ENCODE measurements around the gene LCNL1.
A peak's percentile ranks its signal among the peaks of the same experiment; 100 is the strongest.

Gene LCNL1

GRCh38 chr9:136972335-136972734 is 10.5 kb upstream of the LCNL1 start:
- no peak overlapping the region for H3K14ac ChIP-seq (ENCODE audit: low read length)
- no peak overlapping the region for H2AFZ ChIP-seq (ENCODE audit: low read length)
- H4K91ac ChIP-seq (ENCODE audit: low read depth, low read length, poor library complexity), result peak overlapping the region; percentile 85
- H3K4ac ChIP-seq (ENCODE audit: low read length), result peak overlapping the region; percentile 23
- H3K9me3 ChIP-seq (replicated peaks in 1 of 2; ENCODE audit: control insufficient read depth in 2 of 2, insufficient read depth in 1 of 2, low read depth in 1 of 2, low read length in 2 of 2), result no peaks in the 10 kb centered on the region
- peaks cover 0 to 3% of the 10 kb centered on the region in 2 donors for H3K4me1 ChIP-seq (ENCODE audit: control insufficient read depth in 2 of 2, insufficient read depth in 1 of 2, low read depth in 1 of 2, low read length in 2 of 2)
- no peak overlapping the region for H3K27ac ChIP-seq (replicated peaks; ENCODE audit: low read length)
- H3K4me3 ChIP-seq (ENCODE audit: low read length in 2 of 2), result no peak overlapping the region
- H3K79me1 ChIP-seq (ENCODE audit: low read depth, low read length), result no peaks in the 10 kb centered on the region
- H2BK15ac ChIP-seq (ENCODE audit: low read length), result peak overlapping the region; percentile 89
- no CpG with 5 or more reads among the region's 11 CpGs for WGBS, 2 donors (ENCODE audit: extremely low coverage in 2 of 2, insufficient read length in 2 of 2, insufficient replicate concordance in 1 of 2)
- peak overlapping the region; percentile 39 for H2BK5ac ChIP-seq (ENCODE audit: low read length)
- peaks cover 0 to 56% (median 6%) of the 10 kb centered on the region in 3 experiments for H3K27me3 ChIP-seq (ENCODE audit: control insufficient read depth in 3 of 3, insufficient read depth in 3 of 3, low read depth in 1 of 3, low read length in 3 of 3)
- no peak overlapping the region for H3K23ac ChIP-seq (ENCODE audit: low read depth, low read length, poor library complexity)
- H2BK12ac ChIP-seq (ENCODE audit: low read length), result no peak overlapping the region
- H3K36me3 ChIP-seq (replicated peaks in 1 of 2; ENCODE audit: control insufficient read depth in 2 of 2, insufficient read depth in 2 of 2, low read length in 2 of 2), result no peaks in the 10 kb centered on the region
- no peak overlapping the region for H3K9ac ChIP-seq (ENCODE audit: low read depth, low read length, poor library complexity)
- H4K8ac ChIP-seq (ENCODE audit: low read depth, low read length), result peak overlapping the region; percentile 17
- H2BK120ac ChIP-seq (ENCODE audit: low read depth, low read length), result no peak overlapping the region
- DNase-seq (ENCODE audit: low spot score), result no peak
- peak overlapping the region; percentile 84 for H2AK5ac ChIP-seq (ENCODE audit: low read depth, low read length)
- H3K18ac ChIP-seq (ENCODE audit: low read length), result peak overlapping the region; percentile 48
- H3K4me2 ChIP-seq (ENCODE audit: insufficient read depth, low read length, poor library complexity, severe bottlenecking), result no peak overlapping the region

GRCh38 chr9:136972743-136973142 is 10.1 kb upstream of the LCNL1 start:
- Histone ChIP-seq H2BK120ac (ENCODE audit: low read depth, low read length) (no peak overlapping the region), H3K9me3 (replicated peaks in 1 of 2; ENCODE audit: control insufficient read depth in 2 of 2, insufficient read depth in 1 of 2, low read depth in 1 of 2, low read length in 2 of 2) (no peaks in the 10 kb centered on the region), H3K79me1 (ENCODE audit: low read depth, low read length) (no peaks in the 10 kb centered on the region), H2BK5ac (ENCODE audit: low read length) (peak overlapping the region; percentile 39), H3K18ac (ENCODE audit: low read length) (peak overlapping the region; percentile 48), H2AFZ (ENCODE audit: low read length) (no peak overlapping the region), H4K91ac (ENCODE audit: low read depth, low read length, poor library complexity) (peak overlapping the region; percentile 85), H3K9ac (ENCODE audit: low read depth, low read length, poor library complexity) (no peak overlapping the region), H3K36me3 (replicated peaks in 1 of 2; ENCODE audit: control insufficient read depth in 2 of 2, insufficient read depth in 2 of 2, low read length in 2 of 2) (no peaks in the 10 kb centered on the region), H3K27ac (replicated peaks; ENCODE audit: low read length) (no peak overlapping the region), H3K4me2 (ENCODE audit: insufficient read depth, low read length, poor library complexity, severe bottlenecking) (no peak overlapping the region), H3K14ac (ENCODE audit: low read length) (peak overlapping the region; percentile 38), H2BK12ac (ENCODE audit: low read length) (peak overlapping the region; percentile 58), H4K8ac (ENCODE audit: low read depth, low read length) (peak overlapping the region; percentile 17), H3K23ac (ENCODE audit: low read depth, low read length, poor library complexity) (no peak overlapping the region), H3K4ac (ENCODE audit: low read length) (peak overlapping the region; percentile 23), H3K27me3 (ENCODE audit: control insufficient read depth in 3 of 3, insufficient read depth in 3 of 3, low read depth in 1 of 3, low read length in 3 of 3) (peaks cover 0 to 60% (median 10%) of the 10 kb centered on the region in 3 experiments), H3K4me3 (ENCODE audit: low read length in 2 of 2) (no peak overlapping the region), H2BK15ac (ENCODE audit: low read length) (peak overlapping the region; percentile 89), H3K4me1 (ENCODE audit: control insufficient read depth in 2 of 2, insufficient read depth in 1 of 2, low read depth in 1 of 2, low read length in 2 of 2) (peaks cover 0 to 8% of the 10 kb centered on the region in 2 donors), H2AK5ac (ENCODE audit: low read depth, low read length) (peak overlapping the region; percentile 95)
- no peak for DNase-seq (ENCODE audit: low spot score)
- no CpG with 5 or more reads among the region's 13 CpGs for WGBS, 2 donors (ENCODE audit: extremely low coverage in 2 of 2, insufficient read length in 2 of 2, insufficient replicate concordance in 1 of 2)

DNA sequence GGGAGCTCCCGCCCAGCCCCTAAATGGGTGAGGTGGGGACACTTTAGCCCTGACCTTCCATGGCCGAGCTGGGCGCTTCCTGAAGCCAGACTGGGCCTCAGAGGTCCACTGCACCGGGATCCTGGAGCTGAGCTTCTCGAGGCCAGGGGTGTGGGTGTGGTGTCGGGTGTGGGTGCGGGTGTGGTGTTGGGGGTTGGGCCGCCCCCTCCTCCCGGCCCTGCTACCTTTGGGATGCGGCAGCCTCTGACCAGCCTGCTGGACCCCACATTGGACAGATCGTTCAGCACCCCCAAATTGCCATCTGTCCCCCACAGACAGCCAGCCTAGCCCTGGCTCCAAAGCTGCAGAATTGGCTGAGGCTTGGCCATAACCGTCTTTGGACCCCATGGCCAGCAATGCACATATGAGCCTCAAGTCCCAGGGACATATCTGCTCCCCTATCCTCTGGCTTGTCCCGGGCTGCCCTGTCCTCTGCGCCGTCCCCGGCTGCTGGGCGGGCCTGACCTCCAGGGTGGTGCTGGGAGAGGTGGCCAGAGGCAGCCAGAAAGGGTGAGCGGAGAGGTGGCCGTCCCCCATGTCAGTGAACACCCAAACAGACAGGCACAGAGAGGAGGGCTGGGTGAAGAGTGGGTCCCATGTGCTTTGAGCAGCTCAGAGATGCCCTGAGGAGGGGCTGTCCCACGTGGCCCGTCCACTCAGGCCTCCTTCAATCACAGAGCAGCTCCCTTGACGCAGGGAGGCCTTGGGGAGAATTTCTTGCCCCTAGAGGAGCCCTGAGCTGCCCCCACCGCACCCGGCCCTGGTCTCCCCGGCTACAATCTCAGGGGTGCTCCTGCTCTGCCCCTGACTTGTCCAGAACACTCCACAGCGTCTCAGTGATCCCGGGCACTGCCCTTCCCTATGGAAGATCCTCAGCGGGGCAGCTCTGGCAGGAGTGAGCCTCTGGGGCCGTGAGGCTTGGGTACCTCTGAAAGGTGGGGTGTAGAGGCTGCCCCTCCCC is 8.9 kb upstream of the LCNL1 start:
- H2BK12ac ChIP-seq (ENCODE audit: low read length), result peak overlapping the region; percentile 22
- DNase-seq (ENCODE audit: low spot score), result no peak
- H3K4me2 ChIP-seq (ENCODE audit: insufficient read depth, low read length, poor library complexity, severe bottlenecking), result no peak overlapping the region
- H3K9me3 ChIP-seq (replicated peaks in 1 of 2; ENCODE audit: control insufficient read depth in 2 of 2, insufficient read depth in 1 of 2, low read depth in 1 of 2, low read length in 2 of 2), result no peaks in the 10 kb centered on the region
- peaks cover 0 to 9% of the 10 kb centered on the region in 2 donors for H3K4me1 ChIP-seq (ENCODE audit: control insufficient read depth in 2 of 2, insufficient read depth in 1 of 2, low read depth in 1 of 2, low read length in 2 of 2)
- peak overlapping the region; percentile 21 for H3K14ac ChIP-seq (ENCODE audit: low read length)
- no peak overlapping the region for H3K4me3 ChIP-seq (ENCODE audit: low read length in 2 of 2)
- H3K18ac ChIP-seq (ENCODE audit: low read length), result peak overlapping the region; percentile 38
- peak overlapping the region; percentile 65 for H4K8ac ChIP-seq (ENCODE audit: low read depth, low read length)
- no peaks in the 10 kb centered on the region for H3K79me1 ChIP-seq (ENCODE audit: low read depth, low read length)
- H3K36me3 ChIP-seq (replicated peaks in 1 of 2; ENCODE audit: control insufficient read depth in 2 of 2, insufficient read depth in 2 of 2, low read length in 2 of 2), result no peaks in the 10 kb centered on the region
- peaks cover 0 to 67% (median 12%) of the 10 kb centered on the region in 3 experiments for H3K27me3 ChIP-seq (ENCODE audit: control insufficient read depth in 3 of 3, insufficient read depth in 3 of 3, low read depth in 1 of 3, low read length in 3 of 3)
- H3K27ac ChIP-seq (replicated peaks; ENCODE audit: low read length), result no peak overlapping the region
- no peak overlapping the region for H2AFZ ChIP-seq (ENCODE audit: low read length)
- H3K23ac ChIP-seq (ENCODE audit: low read depth, low read length, poor library complexity), result no peak overlapping the region
- H2BK5ac ChIP-seq (ENCODE audit: low read length), result no peak overlapping the region
- WGBS, 2 donors (ENCODE audit: extremely low coverage in 2 of 2, insufficient read length in 2 of 2, insufficient replicate concordance in 1 of 2), result no CpG with 5 or more reads among the region's 29 CpGs
- H2BK15ac ChIP-seq (ENCODE audit: low read length), result peak overlapping the region; percentile 81
- no peak overlapping the region for H3K9ac ChIP-seq (ENCODE audit: low read depth, low read length, poor library complexity)
- H4K91ac ChIP-seq (ENCODE audit: low read depth, low read length, poor library complexity), result peak overlapping the region; percentile 79
- H2BK120ac ChIP-seq (ENCODE audit: low read depth, low read length), result no peak overlapping the region
- no peak overlapping the region for H3K4ac ChIP-seq (ENCODE audit: low read length)
- peak overlapping the region; percentile 95 for H2AK5ac ChIP-seq (ENCODE audit: low read depth, low read length)
